ENCODE data around the gene CNTN4. TPM values are rescaled to one million over a fixed set of nuclear protein-coding genes. Genes with fewer than 3 reads are reported as not detected.

The CNTN4 gene
- polyA plus RNA-seq, 4 donors = 0.27 to 6.5 (median 2.6) TPM; not detected in 1

DNA sequence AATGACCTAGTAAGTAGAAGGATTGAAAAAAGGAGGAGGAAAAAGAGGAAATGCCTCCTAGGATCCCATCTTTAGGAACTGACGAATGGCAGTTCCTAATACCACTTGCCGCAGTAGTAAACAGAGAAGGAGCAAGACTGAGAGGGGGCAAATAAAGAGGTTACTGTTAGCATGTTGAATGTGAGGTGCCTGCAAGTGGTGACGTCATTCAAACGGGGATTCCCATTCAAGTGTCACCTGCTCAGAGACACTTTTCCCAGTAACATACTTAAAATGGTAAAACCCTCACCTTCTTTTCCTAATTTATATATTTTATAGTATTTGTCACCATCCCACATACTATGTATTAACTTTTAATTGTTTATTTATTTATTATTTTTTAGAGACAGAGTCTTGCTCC, 832.6 kb downstream of the CNTN4 start:
- WGBS, 3 donors = 85 to 93% (median 89%) methylated on average over 4 of the region's 4 CpGs
- Histone ChIP-seq H3K27ac (ENCODE audit: low read depth in 1 of 3, low read length in 2 of 3) (no peak overlapping the region), H3K9me3 (ENCODE audit: control insufficient read depth in 2 of 2, insufficient read depth in 1 of 2, low read depth in 1 of 2, low read length in 1 of 2) (peaks cover 0 to 3% of the 10 kb centered on the region in 2 donors), H3K27me3 (ENCODE audit: control insufficient read depth in 3 of 3, insufficient read depth in 3 of 3, low read length in 3 of 3) (no peaks in the 10 kb centered on the region), H3K4me3 (ENCODE audit: low read depth in 1 of 3, low read length in 3 of 3) (no peak overlapping the region), H3K4me1 (ENCODE audit: control insufficient read depth in 3 of 3, insufficient read depth in 2 of 3, low read depth in 1 of 3, low read length in 2 of 3) (no peaks in the 10 kb centered on the region), H3K36me3 (ENCODE audit: control insufficient read depth in 3 of 3, insufficient read depth in 2 of 3, low read depth in 1 of 3, low read length in 3 of 3) (no peaks in the 10 kb centered on the region)
- FAIRE-seq (no peak), DNase-seq (no peak)

DNA sequence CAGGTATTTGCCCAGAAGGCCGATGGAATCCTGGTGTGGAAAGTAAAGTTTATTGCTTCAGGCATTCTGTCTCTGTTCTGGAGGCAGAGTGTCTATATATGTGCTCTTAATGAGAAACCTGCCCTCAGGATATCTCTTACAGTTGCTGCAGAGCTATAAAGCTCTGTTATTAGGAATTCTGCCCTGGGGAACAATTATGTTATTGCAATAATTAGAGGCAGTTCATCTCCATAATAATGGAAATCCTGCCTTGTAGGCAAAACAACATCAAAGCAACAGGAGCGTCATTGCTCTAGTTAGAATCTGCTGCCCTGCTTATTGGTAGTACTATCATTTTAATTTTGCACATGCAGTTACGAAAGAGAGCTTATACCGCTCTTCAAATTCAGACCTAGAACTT, 835.9 kb downstream of the CNTN4 start:
- 86 to 94% (median 90%) methylated on average over 4 of the region's 4 CpGs for WGBS, 3 donors
- Histone ChIP-seq H3K27ac (ENCODE audit: low read depth in 1 of 3, low read length in 2 of 3) (no peak overlapping the region), H3K36me3 (ENCODE audit: control insufficient read depth in 3 of 3, insufficient read depth in 2 of 3, low read depth in 1 of 3, low read length in 3 of 3) (no peaks in the 10 kb centered on the region), H3K9me3 (ENCODE audit: control insufficient read depth in 2 of 2, insufficient read depth in 1 of 2, low read depth in 1 of 2, low read length in 1 of 2) (peaks cover 0 to 3% of the 10 kb centered on the region in 2 donors), H3K4me3 (ENCODE audit: low read depth in 1 of 3, low read length in 3 of 3) (no peak overlapping the region), H3K4me1 (ENCODE audit: control insufficient read depth in 3 of 3, insufficient read depth in 2 of 3, low read depth in 1 of 3, low read length in 2 of 3) (no peaks in the 10 kb centered on the region), H3K27me3 (ENCODE audit: control insufficient read depth in 3 of 3, insufficient read depth in 3 of 3, low read length in 3 of 3) (no peaks in the 10 kb centered on the region)
- DNase-seq = no peak
- FAIRE-seq = no peak

DNA sequence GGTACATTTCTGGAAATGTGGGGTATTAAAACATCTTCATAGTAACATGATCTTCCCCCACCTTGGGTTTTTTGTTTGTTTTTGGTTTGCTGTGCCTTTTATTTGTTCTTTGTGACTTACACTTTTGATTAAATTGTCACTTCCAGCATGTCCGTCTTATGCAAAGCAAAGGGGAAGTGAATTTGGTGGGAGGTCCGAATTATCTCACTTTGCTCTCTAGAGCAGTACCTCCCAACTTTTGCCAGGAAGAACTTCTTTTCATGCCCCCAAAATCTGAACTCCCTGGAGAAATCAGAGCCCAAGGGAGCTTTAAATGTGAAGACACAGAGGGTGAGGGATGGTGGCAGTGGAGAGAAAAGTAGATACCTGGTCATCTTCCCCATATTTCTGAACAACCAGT, 838.4 kb downstream of the CNTN4 start:
- Histone ChIP-seq H3K9me3 (ENCODE audit: control insufficient read depth in 2 of 2, insufficient read depth in 1 of 2, low read depth in 1 of 2, low read length in 1 of 2) (peaks cover 0 to 3% of the 10 kb centered on the region in 2 donors), H3K36me3 (ENCODE audit: control insufficient read depth in 3 of 3, insufficient read depth in 2 of 3, low read depth in 1 of 3, low read length in 3 of 3) (no peaks in the 10 kb centered on the region), H3K27me3 (ENCODE audit: control insufficient read depth in 3 of 3, insufficient read depth in 3 of 3, low read length in 3 of 3) (no peaks in the 10 kb centered on the region), H3K4me1 (ENCODE audit: control insufficient read depth in 3 of 3, insufficient read depth in 2 of 3, low read depth in 1 of 3, low read length in 2 of 3) (no peaks in the 10 kb centered on the region), H3K4me3 (ENCODE audit: low read depth in 1 of 3, low read length in 3 of 3) (no peak overlapping the region), H3K27ac (ENCODE audit: low read depth in 1 of 3, low read length in 2 of 3) (no peak overlapping the region)
- WGBS, 3 donors = 60 to 76% (median 73%) methylated on average over 2 of the region's 2 CpGs
- FAIRE-seq (no peak), DNase-seq (no peak)

DNA sequence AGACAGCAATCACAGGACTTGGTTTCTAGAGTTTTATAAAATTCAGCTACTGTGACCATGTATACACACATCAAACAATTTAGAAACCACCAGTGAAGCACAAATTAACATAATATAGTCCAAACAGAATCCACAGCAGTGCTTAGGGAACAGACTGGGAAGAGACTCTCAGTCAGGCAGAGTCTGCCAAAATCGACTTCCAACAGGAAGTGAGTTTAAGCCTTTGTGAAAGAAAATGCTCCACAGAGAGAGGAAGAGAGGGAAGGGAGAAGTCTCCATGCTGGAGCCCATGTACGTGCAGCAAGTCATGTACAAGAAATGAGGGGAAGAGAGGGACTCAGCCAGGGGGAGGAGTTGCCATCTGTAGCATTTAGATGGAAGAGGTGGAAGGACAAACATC, 838.9 kb downstream of the CNTN4 start:
- H3K4me1 ChIP-seq (ENCODE audit: control insufficient read depth in 3 of 3, insufficient read depth in 2 of 3, low read depth in 1 of 3, low read length in 2 of 3) = no peaks in the 10 kb centered on the region
- no peak overlapping the region for H3K4me3 ChIP-seq (ENCODE audit: low read depth in 1 of 3, low read length in 3 of 3)
- no peak for DNase-seq
- H3K36me3 ChIP-seq (ENCODE audit: control insufficient read depth in 3 of 3, insufficient read depth in 2 of 3, low read depth in 1 of 3, low read length in 3 of 3) = no peaks in the 10 kb centered on the region
- no peaks in the 10 kb centered on the region for H3K9me3 ChIP-seq (ENCODE audit: control insufficient read depth in 2 of 2, insufficient read depth in 1 of 2, low read depth in 1 of 2, low read length in 1 of 2)
- no peak overlapping the region for H3K27ac ChIP-seq (ENCODE audit: low read depth in 1 of 3, low read length in 2 of 3)
- FAIRE-seq = no peak
- H3K27me3 ChIP-seq (ENCODE audit: control insufficient read depth in 3 of 3, insufficient read depth in 3 of 3, low read length in 3 of 3) = no peaks in the 10 kb centered on the region
- 29 to 47% (median 45%) methylated on average over 2 of the region's 2 CpGs for WGBS, 3 donors

DNA sequence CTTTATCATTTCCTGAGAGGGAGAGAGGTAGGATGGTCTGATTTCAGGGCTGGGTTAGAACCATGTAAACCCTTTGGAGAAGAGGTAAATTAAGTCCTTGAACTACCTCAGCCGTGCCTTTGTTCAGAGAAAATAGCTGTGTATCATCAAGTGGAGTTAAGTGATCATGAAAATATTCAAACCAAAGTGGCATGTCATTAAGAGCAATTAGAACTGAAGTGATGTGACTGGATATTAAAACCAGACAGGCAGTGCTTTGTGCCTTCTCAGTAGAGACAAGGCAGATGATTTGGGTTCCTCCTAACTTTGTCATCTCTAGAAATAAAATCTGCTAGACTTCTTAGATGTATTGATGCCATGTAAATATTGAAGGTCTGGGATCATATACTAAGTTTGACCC, 840.0 kb downstream of the CNTN4 start:
- WGBS, 3 donors = 42 to 82% (median 54%) methylated on average over 1 of the region's 1 CpG
- Histone ChIP-seq H3K4me1 (ENCODE audit: control insufficient read depth in 3 of 3, insufficient read depth in 2 of 3, low read depth in 1 of 3, low read length in 2 of 3) (no peaks in the 10 kb centered on the region), H3K4me3 (ENCODE audit: low read depth in 1 of 3, low read length in 3 of 3) (no peak overlapping the region), H3K27ac (ENCODE audit: low read depth in 1 of 3, low read length in 2 of 3) (no peak overlapping the region), H3K36me3 (ENCODE audit: control insufficient read depth in 3 of 3, insufficient read depth in 2 of 3, low read depth in 1 of 3, low read length in 3 of 3) (no peaks in the 10 kb centered on the region), H3K9me3 (ENCODE audit: control insufficient read depth in 2 of 2, insufficient read depth in 1 of 2, low read depth in 1 of 2, low read length in 1 of 2) (no peaks in the 10 kb centered on the region), H3K27me3 (ENCODE audit: control insufficient read depth in 3 of 3, insufficient read depth in 3 of 3, low read length in 3 of 3) (no peaks in the 10 kb centered on the region)
- FAIRE-seq = no peak
- no peak for DNase-seq

DNA sequence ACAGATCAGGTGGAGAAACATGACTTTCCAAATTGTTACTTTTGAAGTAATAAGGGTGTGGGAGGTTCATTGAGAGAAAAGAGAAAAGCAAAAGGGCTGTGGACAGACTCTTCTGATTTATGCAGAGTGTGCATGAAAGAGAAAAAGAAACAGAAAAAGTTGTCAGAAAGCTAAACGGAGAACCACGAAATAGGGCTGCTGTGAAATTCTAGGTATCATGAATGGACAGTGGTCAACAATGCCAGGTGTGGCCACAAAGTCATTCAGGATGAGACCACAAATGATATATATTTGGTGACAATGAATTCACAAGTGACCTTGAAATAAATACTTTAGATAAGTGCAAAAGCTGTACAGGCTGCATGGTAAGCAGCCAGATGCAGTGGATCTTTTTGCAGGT, 841.4 kb downstream of the CNTN4 start:
- no peak for FAIRE-seq

DNA sequence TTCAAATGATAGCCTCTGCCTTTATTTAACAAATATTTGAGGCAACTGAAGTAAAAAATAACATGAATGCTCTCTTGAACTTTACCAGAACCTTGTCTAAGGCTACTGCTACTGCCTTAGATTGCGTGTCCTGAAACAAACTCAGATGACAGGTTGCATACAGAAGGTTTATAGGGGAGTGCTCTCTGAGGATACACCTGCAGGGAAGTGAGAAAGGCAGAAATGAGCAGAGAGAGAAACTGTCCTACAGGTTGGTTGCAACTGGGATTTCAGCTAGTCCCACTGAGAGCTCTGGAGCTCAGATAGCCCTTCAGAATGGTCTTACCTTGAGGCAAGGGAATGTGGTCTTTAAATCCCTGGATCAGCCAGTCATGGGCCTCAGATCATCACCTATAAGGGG, 846.0 kb downstream of the CNTN4 start:
- H3K27me3 ChIP-seq (ENCODE audit: control insufficient read depth in 3 of 3, insufficient read depth in 3 of 3, low read length in 3 of 3) = no peaks in the 10 kb centered on the region
- no peak for DNase-seq
- no peak overlapping the region for H3K4me3 ChIP-seq (ENCODE audit: low read depth in 1 of 3, low read length in 3 of 3)
- no peaks in the 10 kb centered on the region for H3K9me3 ChIP-seq (ENCODE audit: control insufficient read depth in 2 of 2, insufficient read depth in 1 of 2, low read depth in 1 of 2, low read length in 1 of 2)
- 84 to 89% (median 89%) methylated on average over 1 of the region's 1 CpG for WGBS, 3 donors
- H3K36me3 ChIP-seq (ENCODE audit: control insufficient read depth in 3 of 3, insufficient read depth in 2 of 3, low read depth in 1 of 3, low read length in 3 of 3) = no peaks in the 10 kb centered on the region
- no peak overlapping the region for H3K27ac ChIP-seq (ENCODE audit: low read depth in 1 of 3, low read length in 2 of 3)
- no peak for FAIRE-seq
- H3K4me1 ChIP-seq (ENCODE audit: control insufficient read depth in 3 of 3, insufficient read depth in 2 of 3, low read depth in 1 of 3, low read length in 2 of 3) = no peaks in the 10 kb centered on the region

More for the DNA sequence above, 841.4 kb downstream of the CNTN4 start:
- no peaks in the 10 kb centered on the region for H3K4me1 ChIP-seq (ENCODE audit: control insufficient read depth in 3 of 3, insufficient read depth in 2 of 3, low read depth in 1 of 3, low read length in 2 of 3)
- H3K27me3 ChIP-seq (ENCODE audit: control insufficient read depth in 3 of 3, insufficient read depth in 3 of 3, low read length in 3 of 3) = no peaks in the 10 kb centered on the region
- H3K36me3 ChIP-seq (ENCODE audit: control insufficient read depth in 3 of 3, insufficient read depth in 2 of 3, low read depth in 1 of 3, low read length in 3 of 3) = no peaks in the 10 kb centered on the region
- DNase-seq = no peak
- WGBS, 3 donors = 85 to 91% (median 89%) methylated on average over 2 of the region's 2 CpGs
- H3K4me3 ChIP-seq (ENCODE audit: low read depth in 1 of 3, low read length in 3 of 3) = no peak overlapping the region
- H3K9me3 ChIP-seq (ENCODE audit: control insufficient read depth in 2 of 2, insufficient read depth in 1 of 2, low read depth in 1 of 2, low read length in 1 of 2) = no peaks in the 10 kb centered on the region
- no peak overlapping the region for H3K27ac ChIP-seq (ENCODE audit: low read depth in 1 of 3, low read length in 2 of 3)

DNA sequence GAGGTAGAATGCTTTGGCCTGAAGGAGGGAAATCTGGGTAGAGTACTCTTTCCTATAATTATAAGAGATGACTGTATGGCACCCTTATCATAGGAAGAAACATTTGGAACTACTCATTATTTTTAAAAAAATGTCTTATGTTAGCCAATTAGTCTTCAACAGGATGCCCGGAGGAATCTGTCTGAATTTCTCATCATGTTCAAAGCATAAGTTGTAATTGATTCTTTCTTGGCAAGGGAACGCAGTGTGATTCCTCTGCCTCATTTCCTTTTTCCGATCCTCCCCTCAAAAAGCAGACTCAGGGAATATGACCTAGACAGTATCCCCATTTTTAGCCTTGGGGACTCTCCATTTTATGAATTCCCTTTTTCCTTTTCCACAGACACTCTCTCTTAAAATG, 846.5 kb downstream of the CNTN4 start:
- no peaks in the 10 kb centered on the region for H3K9me3 ChIP-seq (ENCODE audit: control insufficient read depth in 2 of 2, insufficient read depth in 1 of 2, low read depth in 1 of 2, low read length in 1 of 2)
- 68 to 91% (median 86%) methylated on average over 3 of the region's 3 CpGs for WGBS, 3 donors
- no peak for FAIRE-seq
- no peaks in the 10 kb centered on the region for H3K27me3 ChIP-seq (ENCODE audit: control insufficient read depth in 3 of 3, insufficient read depth in 3 of 3, low read length in 3 of 3)
- no peak overlapping the region for H3K27ac ChIP-seq (ENCODE audit: low read depth in 1 of 3, low read length in 2 of 3)
- no peak overlapping the region for H3K4me3 ChIP-seq (ENCODE audit: low read depth in 1 of 3, low read length in 3 of 3)
- H3K4me1 ChIP-seq (ENCODE audit: control insufficient read depth in 3 of 3, insufficient read depth in 2 of 3, low read depth in 1 of 3, low read length in 2 of 3) = no peaks in the 10 kb centered on the region
- H3K36me3 ChIP-seq (ENCODE audit: control insufficient read depth in 3 of 3, insufficient read depth in 2 of 3, low read depth in 1 of 3, low read length in 3 of 3) = no peaks in the 10 kb centered on the region
- no peak for DNase-seq

DNA sequence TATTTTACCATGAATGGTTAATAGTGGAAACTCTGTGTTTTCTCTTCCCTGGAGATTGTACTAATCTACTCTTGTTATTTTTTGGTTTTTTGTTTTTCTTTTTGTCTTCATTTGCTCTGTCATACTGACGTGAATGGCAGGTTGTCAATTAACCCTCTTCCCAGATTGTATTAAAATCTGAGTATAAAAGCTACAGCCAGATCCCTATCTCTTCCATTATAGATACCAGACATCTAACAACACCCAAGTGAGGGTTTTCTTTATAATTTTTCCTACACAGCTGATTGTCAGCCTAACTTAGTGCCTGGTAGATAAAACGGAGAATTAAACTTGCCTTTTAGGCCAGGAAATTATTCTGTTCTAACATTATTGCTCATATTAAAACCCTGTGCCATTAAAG, 848.9 kb downstream of the CNTN4 start:
- no peaks in the 10 kb centered on the region for H3K4me1 ChIP-seq (ENCODE audit: control insufficient read depth in 3 of 3, insufficient read depth in 2 of 3, low read depth in 1 of 3, low read length in 2 of 3)
- H3K9me3 ChIP-seq (ENCODE audit: control insufficient read depth in 2 of 2, insufficient read depth in 1 of 2, low read depth in 1 of 2, low read length in 1 of 2) = no peaks in the 10 kb centered on the region
- H3K27me3 ChIP-seq (ENCODE audit: control insufficient read depth in 3 of 3, insufficient read depth in 3 of 3, low read length in 3 of 3) = no peaks in the 10 kb centered on the region
- H3K27ac ChIP-seq (ENCODE audit: low read depth in 1 of 3, low read length in 2 of 3) = no peak overlapping the region
- no peak overlapping the region for H3K4me3 ChIP-seq (ENCODE audit: low read depth in 1 of 3, low read length in 3 of 3)
- H3K36me3 ChIP-seq (ENCODE audit: control insufficient read depth in 3 of 3, insufficient read depth in 2 of 3, low read depth in 1 of 3, low read length in 3 of 3) = no peaks in the 10 kb centered on the region
- DNase-seq (no peak), FAIRE-seq (no peak)
- WGBS, 3 donors = 58 to 84% (median 67%) methylated on average over 2 of the region's 2 CpGs
